Caco-2 (cell line): ENCODE measurements around the gene SLX4. TPM values are rescaled to one million over a fixed set of nuclear protein-coding genes. Genes with fewer than 3 reads are reported as not detected.

ENCODE experiments used
- BruUV-seq: library from RNA; stranded (reverse); fragments of 400-500 nt; replicated peaks from 2 replicates; lab custom pipeline; 2021; lab: Mats Ljungman, UMichigan
- CTCF ChIA-PET: fragments of 300-600 bp; sonication (Branson Sonifier 250); formaldehyde crosslinking; loops from one replicate; lab custom pipeline; 2022; ENCODE audit warnings: antibody characterized with exemption; lab: Charles Lee
- POLR2A ChIA-PET: fragments of 300-600 bp; sonication (Branson Sonifier 250); formaldehyde crosslinking; loops from one replicate; lab custom pipeline; 2022; ENCODE audit warnings: antibody characterized with exemption; lab: Charles Lee
- DNase-seq, 2 experiments: peaks; one replicate each; pipeline versions ENCODE4 v3.0.0 to v3.0.0-alpha.2; 2020 to 2022
- H3K27me3 ChIP-seq: replicated peaks from 2 replicates; pipeline ENCODE4 v1.6.0; 2011; ENCODE audit warnings: low read length; ENCODE audit not compliant: control insufficient read depth, insufficient read depth
- H3K36me3 ChIP-seq: 2 replicates; pipeline ENCODE4 v1.5.1; 2011; ENCODE audit warnings: low read length; ENCODE audit not compliant: control insufficient read depth, insufficient read depth
- H3K4me1 ChIP-seq: fragments of 250-450 bp; sonication (Bioruptor Pico); 2 replicates; pipeline ENCODE4 v1.5.1; 2020; ENCODE audit warnings: mild to moderate bottlenecking
- H3K4me3 ChIP-seq: 2 replicates; pipeline ENCODE4 v1.5.1; 2011; ENCODE audit warnings: low read depth, mild to moderate bottlenecking, control low read depth, low read length
- H3K9me3 ChIP-seq: fragments of 250-450 bp; sonication (Bioruptor Pico); 2 replicates; pipeline ENCODE4 v1.5.1; 2020; ENCODE audit warnings: mild to moderate bottlenecking, moderate library complexity
- H3K27ac Mint-ChIP-seq: one replicate; pipeline ENCODE4 v1.8.0; 2022; ENCODE audit warnings: mixed read lengths; ENCODE audit not compliant: unreplicated experiment
- H3K27me3 Mint-ChIP-seq: one replicate; pipeline ENCODE4 v1.8.0; 2022; ENCODE audit warnings: mixed read lengths; ENCODE audit not compliant: insufficient read depth, unreplicated experiment
- H3K36me3 Mint-ChIP-seq: one replicate; pipeline ENCODE4 v1.8.0; 2022; ENCODE audit warnings: mild to moderate bottlenecking, mixed read lengths; ENCODE audit not compliant: insufficient read depth, unreplicated experiment
- H3K4me1 Mint-ChIP-seq: one replicate; pipeline ENCODE4 v1.8.0; 2022; ENCODE audit warnings: low read depth, mixed read lengths; ENCODE audit not compliant: unreplicated experiment
- H3K4me3 Mint-ChIP-seq: one replicate; pipeline ENCODE4 v1.8.0; 2022; ENCODE audit warnings: mild to moderate bottlenecking, moderate library complexity, mixed read lengths; ENCODE audit not compliant: unreplicated experiment
- H3K9me3 Mint-ChIP-seq: one replicate; pipeline ENCODE4 v1.8.0; 2022; ENCODE audit warnings: mixed read lengths; ENCODE audit not compliant: unreplicated experiment
- CTCF ChIP-seq, 2 experiments: fragments of 200-600 bp in 1 of 2; IDR thresholded peaks; 1 replicate in 1 of 2; 2 replicates in 1 of 2; pipeline versions ENCODE4 v1.5.1 to v1.8.0; 2011 to 2022; ENCODE audit warnings: antibody characterized with exemption in 1 of 2, control low read depth in 1 of 2, inconsistent platforms in 1 of 2, low read depth in 1 of 2, low read length in 1 of 2, mild to moderate bottlenecking in 1 of 2, moderate library complexity in 1 of 2; ENCODE audit not compliant: insufficient read depth in 1 of 2, severe bottlenecking in 1 of 2, unreplicated experiment in 1 of 2
- intact Hi-C: fragments of 100-400 bp; cut with micrococcal nuclease; formaldehyde crosslinking; loops from one replicate; pipeline ENCODE4 v1.10.0; 2022; ENCODE audit not compliant: unreplicated experiment
- total RNA-seq: library from RNA; stranded (reverse); gene quantifications from 2 replicates; pipeline ENCODE4 v1.2.3, GENCODE V29; 2022

The SLX4 gene
- total RNA-seq, 1 experiment from 2014 or later: 10.4 TPM

- H3K4me1 ChIP-seq: 0 out of 2 replicates have a peak, but pooled peaks cover 5% of the 10 kb centered on the region
- ChIA-PET CTCF (no interaction called here), POLR2A (no interaction called here)
- Mint-ChIP-seq H3K36me3 (no peaks in the 10 kb centered on the region), H3K27ac (no peak overlapping the region), H3K4me1 (no peaks in the 10 kb centered on the region), H3K9me3 (peaks cover 10% of the 10 kb centered on the region), H3K4me3 (no peak overlapping the region), H3K27me3 (no peaks in the 10 kb centered on the region)
- no TSS peak for BruUV-seq
- no peaks in the 10 kb centered on the region for H3K36me3 ChIP-seq
- no peaks in the 10 kb centered on the region for H3K27me3 ChIP-seq
- no peak overlapping the region for H3K4me3 ChIP-seq
- no peak for TF ChIP-seq CTCF (IDR thresholded peaks at IDR 0.05; ENCODE audit: insufficient read depth in 1 of 2, low read depth in 1 of 2, low read length in 1 of 2, severe bottlenecking in 1 of 2, unreplicated experiment in 1 of 2)
- intact Hi-C loops: no loop called here
- H3K9me3 ChIP-seq: no peaks in the 10 kb centered on the region
- no peak for DNase-seq
These were observed 60.3 kb downstream of the SLX4 start for GRCh38 chr16:3550851-3551847.

GRCh38 chr16:3549906-3550305 lies 61.5 kb downstream of the SLX4 start:
- H3K4me1 ChIP-seq: 0 out of 2 replicates have a peak, but pooled peaks cover 5% of the 10 kb centered on the region
- DNase-seq: no peak
- ChIA-PET POLR2A (no interaction called here), CTCF (no interaction called here)
- Mint-ChIP-seq H3K27ac (no peak overlapping the region), H3K4me3 (no peak overlapping the region), H3K4me1 (no peaks in the 10 kb centered on the region), H3K36me3 (no peaks in the 10 kb centered on the region), H3K9me3 (peaks cover 10% of the 10 kb centered on the region), H3K27me3 (no peaks in the 10 kb centered on the region)
- no peaks in the 10 kb centered on the region for H3K36me3 ChIP-seq
- H3K27me3 ChIP-seq: no peaks in the 10 kb centered on the region
- no peak for TF ChIP-seq CTCF (IDR thresholded peaks at IDR 0.05; ENCODE audit: insufficient read depth in 1 of 2, low read depth in 1 of 2, low read length in 1 of 2, severe bottlenecking in 1 of 2, unreplicated experiment in 1 of 2)
- BruUV-seq: no TSS peak
- no peak overlapping the region for H3K4me3 ChIP-seq
- intact Hi-C loops: no loop called here
- no peaks in the 10 kb centered on the region for H3K9me3 ChIP-seq

GRCh38 chr16:3548859-3549258 lies 62.5 kb downstream of the SLX4 start:
- no peak for DNase-seq
- Mint-ChIP-seq H3K9me3 (peaks cover 10% of the 10 kb centered on the region), H3K4me1 (no peaks in the 10 kb centered on the region), H3K27ac (no peak overlapping the region), H3K27me3 (no peaks in the 10 kb centered on the region), H3K4me3 (no peak overlapping the region), H3K36me3 (no peaks in the 10 kb centered on the region)
- H3K27me3 ChIP-seq: no peaks in the 10 kb centered on the region
- H3K36me3 ChIP-seq: no peaks in the 10 kb centered on the region
- BruUV-seq: no TSS peak
- ChIA-PET POLR2A (no interaction called here), CTCF (no interaction called here)
- H3K4me3 ChIP-seq: no peak overlapping the region
- TF ChIP-seq CTCF (IDR thresholded peaks at IDR 0.05; ENCODE audit: insufficient read depth in 1 of 2, low read depth in 1 of 2, low read length in 1 of 2, severe bottlenecking in 1 of 2, unreplicated experiment in 1 of 2): no peak
- intact Hi-C loops: no loop called here
- H3K4me1 ChIP-seq: 0 out of 2 replicates have a peak, but pooled peaks cover 5% of the 10 kb centered on the region
- H3K9me3 ChIP-seq: no peaks in the 10 kb centered on the region
